GM12891 (cell line): ENCODE measurements around the gene IFI35.
A peak's percentile ranks its signal among the peaks of the same experiment; 100 is the strongest.
"Not testable (repeated sequence)": the region's sequence is repeated elsewhere in the genome, so short reads cannot be mapped to it uniquely, and the experiment has no call there.

Source experiments
- DNase-seq: peaks from one replicate; pipeline ENCODE4 v3.0.0; 2011; ENCODE audit warnings: low spot score; ENCODE audit not compliant: insufficient read length
- FAIRE-seq: peaks from 2 replicates; lab custom pipeline; 2011; peaks lifted over from hg19 to GRCh38; lab: Jason Lieb, UNC
- PAX5 ChIP-seq: IDR thresholded peaks from 2 replicates; pipeline ENCODE4 v1.6.1; 2011; ENCODE audit warnings: low read length, moderate library complexity, mild to moderate bottlenecking; ENCODE audit not compliant: insufficient read depth, severe bottlenecking
- POLR2A ChIP-seq: IDR thresholded peaks from 2 replicates; pipeline ENCODE4 v1.6.1; 2011; ENCODE audit warnings: low read depth, low read length, control low read depth
- POLR2AphosphoS5 ChIP-seq: IDR thresholded peaks from 2 replicates; pipeline ENCODE4 v1.6.1; 2011; ENCODE audit warnings: low read depth, low read length, control low read depth
- POU2F2 ChIP-seq: IDR thresholded peaks from 2 replicates; pipeline ENCODE4 v1.6.1; 2011; ENCODE audit warnings: low read depth, mild to moderate bottlenecking, control low read depth, low read length, moderate library complexity
- SPI1 ChIP-seq: IDR thresholded peaks from 2 replicates; pipeline ENCODE4 v1.6.1; 2011; ENCODE audit warnings: low read depth, low read length, control low read depth
- TAF1 ChIP-seq: IDR thresholded peaks from 2 replicates; pipeline ENCODE4 v1.6.1; 2011; ENCODE audit warnings: low read depth, low read length, control low read depth

The IFI35 gene

GRCh38 chr17:42997984-42998938 lies 8.3 kb upstream of the IFI35 start, which contains the start of gene RPL27:
Gene RPL27, plus strand, starts transcription at chr17:42998419. Its CDS starts 332 bp downstream, at chr17:42998751.
- DNase-seq (peak; percentile 83), FAIRE-seq (peak; percentile 99)

GRCh38 chr17:42999003-42999525 lies 7.5 kb upstream of the IFI35 start:
- no peak; the same call in 1 of the 2 replicates for TF ChIP-seq POLR2AphosphoS5
- TF ChIP-seq POLR2A = no peak
- TF ChIP-seq PAX5 = no peak
- TF ChIP-seq TAF1 = no peak
- no peak for TF ChIP-seq POU2F2
- peak; percentile 23 for FAIRE-seq

More at GRCh38 chr17:42997984-42998938, 8.3 kb upstream of the IFI35 start, which contains the start of gene RPL27:
- peak; percentile 92 for TF ChIP-seq POU2F2
- peak; percentile 60 for TF ChIP-seq SPI1
- peak; percentile 31 for TF ChIP-seq PAX5
- peak; percentile 97 for TF ChIP-seq TAF1
- TF ChIP-seq POLR2AphosphoS5 = peak; percentile 97
- peak; percentile 98 for TF ChIP-seq POLR2A

GRCh38 chr17:43000894-43001293 lies 5.7 kb upstream of the IFI35 start:
- FAIRE-seq, DNase-seq: not testable (repeated sequence)
- TF ChIP-seq POU2F2 (0 out of 2 replicates have a peak, but pooled peaks have one; percentile 19), POLR2AphosphoS5 (peak; percentile 23; the same call in 1 of the 2 replicates), POLR2A (peak; percentile 40; the same call in 1 of the 2 replicates)

More at GRCh38 chr17:42999003-42999525, 7.5 kb upstream of the IFI35 start:
- DNase-seq = no peak

- FAIRE-seq (no peak), DNase-seq (no peak)
- TF ChIP-seq POLR2A (peak; percentile 86), POU2F2 (peak; percentile 68; the same call in 1 of the 2 replicates), POLR2AphosphoS5 (peak; percentile 80), TAF1 (no peak)
Observed at GRCh38 chr17:43003542-43004172, 2.9 kb upstream of the IFI35 start.

- FAIRE-seq (no peak), DNase-seq (no peak)
- no peak for TF ChIP-seq POU2F2
- TF ChIP-seq PAX5 = no peak
- no peak for TF ChIP-seq POLR2A
- TF ChIP-seq TAF1 = no peak
- TF ChIP-seq SPI1 = no peak
- TF ChIP-seq POLR2AphosphoS5 = no peak
Observed at GRCh38 chr17:43010667-43011308, 4.2 kb downstream of the IFI35 start.

- no peak for FAIRE-seq
Observed at GRCh38 chr17:43011728-43012472, 5.3 kb downstream of the IFI35 start.

GRCh38 chr17:43013296-43013695 lies 6.7 kb downstream of the IFI35 start:
- DNase-seq = no peak
- FAIRE-seq = no peak
- no peak for TF ChIP-seq PAX5
- TF ChIP-seq POLR2AphosphoS5 = no peak
- TF ChIP-seq POU2F2 = no peak
- TF ChIP-seq TAF1 = no peak

More at GRCh38 chr17:43011728-43012472, 5.3 kb downstream of the IFI35 start:
- DNase-seq = no peak
- no peak for TF ChIP-seq SPI1
- no peak for TF ChIP-seq POLR2AphosphoS5
- TF ChIP-seq POLR2A = no peak

GRCh38 chr17:43014020-43014648 lies 7.5 kb downstream of the IFI35 start:
- DNase-seq = no peak
- no peak for FAIRE-seq
- TF ChIP-seq POLR2A (no peak), PAX5 (no peak), POLR2AphosphoS5 (no peak), SPI1 (no peak), TAF1 (no peak), POU2F2 (no peak)
